Calu3 (cell line): Measurements from ENCODE around the gene STXBP2. TPM values are rescaled to one million over a fixed set of nuclear protein-coding genes. Genes with fewer than 3 reads are reported as not detected.

ENCODE experiments used
- BruUV-seq: library from RNA; stranded (reverse); fragments of 400-500 nt; replicated peaks from 2 replicates; lab custom pipeline; 2021; lab: Mats Ljungman, UMichigan
- CTCF ChIA-PET: fragments of 300-600 bp; sonication (Branson Sonifier 250); formaldehyde crosslinking; loops from one replicate; lab custom pipeline; 2022; ENCODE audit warnings: antibody characterized with exemption; lab: Charles Lee
- DNase-seq: peaks from one replicate; pipeline ENCODE4 v3.0.0; 2022
- H3K27ac Mint-ChIP-seq: one replicate; pipeline ENCODE4 v1.8.0; 2022; ENCODE audit warnings: mixed read lengths; ENCODE audit not compliant: unreplicated experiment
- H3K27me3 Mint-ChIP-seq: one replicate; pipeline ENCODE4 v1.8.0; 2022; ENCODE audit warnings: mixed read lengths; ENCODE audit not compliant: unreplicated experiment
- H3K36me3 Mint-ChIP-seq: one replicate; pipeline ENCODE4 v1.8.0; 2022; ENCODE audit warnings: mild to moderate bottlenecking, moderate library complexity, mixed read lengths; ENCODE audit not compliant: insufficient read depth, unreplicated experiment
- H3K4me1 Mint-ChIP-seq: one replicate; pipeline ENCODE4 v1.8.0; 2022; ENCODE audit warnings: mild to moderate bottlenecking, low read depth, mixed read lengths; ENCODE audit not compliant: unreplicated experiment
- H3K4me3 Mint-ChIP-seq: one replicate; pipeline ENCODE4 v1.8.0; 2022; ENCODE audit warnings: mild to moderate bottlenecking, low read depth, moderate library complexity, mixed read lengths; ENCODE audit not compliant: unreplicated experiment
- H3K9me3 Mint-ChIP-seq: one replicate; pipeline ENCODE4 v1.8.0; 2022; ENCODE audit warnings: low read depth, mixed read lengths; ENCODE audit not compliant: unreplicated experiment
- intact Hi-C: fragments of 100-400 bp; cut with micrococcal nuclease; formaldehyde crosslinking; loops from one replicate; pipeline ENCODE4 v1.10.0; 2022; ENCODE audit not compliant: unreplicated experiment
- total RNA-seq: library from RNA; stranded (reverse); gene quantifications from 2 replicates; pipeline ENCODE4 v1.2.3, GENCODE V29; 2022
- TF ChIP-seq, protein P1 (sequence below): fragments of 200-600 bp; IDR thresholded peaks from one replicate; pipeline ENCODE4 v1.8.0; 2022; ENCODE audit warnings: antibody characterized with exemption; ENCODE audit not compliant: unreplicated experiment

Gene STXBP2
- total RNA-seq, 1 experiment from 2014 or later = 132 TPM

DNA sequence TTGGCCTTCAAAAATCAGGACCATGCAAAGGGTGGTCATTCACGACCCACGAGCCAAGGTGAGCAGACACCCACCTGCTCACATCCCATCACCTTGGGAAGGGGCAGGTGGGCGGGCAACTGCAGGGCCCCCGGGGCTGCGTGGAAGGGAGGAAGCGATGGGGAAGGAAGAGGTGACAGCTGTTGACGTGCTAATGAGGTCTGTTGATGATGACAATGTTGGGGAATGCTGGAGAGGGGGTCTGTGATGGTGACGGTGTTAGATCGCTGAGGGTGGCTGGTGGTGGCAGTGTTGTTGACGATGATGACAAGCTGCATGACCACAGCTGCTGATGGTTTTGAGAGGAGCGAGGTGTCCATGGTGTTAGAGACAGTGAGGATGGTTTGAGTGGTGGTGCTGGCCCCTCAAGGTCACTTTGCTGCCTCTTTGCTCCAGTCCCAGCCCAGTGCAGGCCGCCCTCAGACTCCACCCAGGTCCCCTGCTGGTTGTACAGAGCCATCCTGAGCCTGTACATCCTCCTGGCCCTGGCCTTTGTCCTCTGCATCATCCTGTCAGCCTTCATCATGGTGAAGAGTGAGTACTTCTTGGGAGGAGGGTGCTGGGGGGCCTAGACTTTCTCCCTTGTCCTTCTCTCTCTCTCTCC lies 40.9 kb downstream of the STXBP2 start:
- BruUV-seq = no TSS peak
- no peak overlapping the region for H3K27ac Mint-ChIP-seq
- no peak overlapping the region for H3K4me3 Mint-ChIP-seq
- intact Hi-C loops = no loop called here
- no peaks in the 10 kb centered on the region for H3K9me3 Mint-ChIP-seq
- TF ChIP-seq, protein P1, sequence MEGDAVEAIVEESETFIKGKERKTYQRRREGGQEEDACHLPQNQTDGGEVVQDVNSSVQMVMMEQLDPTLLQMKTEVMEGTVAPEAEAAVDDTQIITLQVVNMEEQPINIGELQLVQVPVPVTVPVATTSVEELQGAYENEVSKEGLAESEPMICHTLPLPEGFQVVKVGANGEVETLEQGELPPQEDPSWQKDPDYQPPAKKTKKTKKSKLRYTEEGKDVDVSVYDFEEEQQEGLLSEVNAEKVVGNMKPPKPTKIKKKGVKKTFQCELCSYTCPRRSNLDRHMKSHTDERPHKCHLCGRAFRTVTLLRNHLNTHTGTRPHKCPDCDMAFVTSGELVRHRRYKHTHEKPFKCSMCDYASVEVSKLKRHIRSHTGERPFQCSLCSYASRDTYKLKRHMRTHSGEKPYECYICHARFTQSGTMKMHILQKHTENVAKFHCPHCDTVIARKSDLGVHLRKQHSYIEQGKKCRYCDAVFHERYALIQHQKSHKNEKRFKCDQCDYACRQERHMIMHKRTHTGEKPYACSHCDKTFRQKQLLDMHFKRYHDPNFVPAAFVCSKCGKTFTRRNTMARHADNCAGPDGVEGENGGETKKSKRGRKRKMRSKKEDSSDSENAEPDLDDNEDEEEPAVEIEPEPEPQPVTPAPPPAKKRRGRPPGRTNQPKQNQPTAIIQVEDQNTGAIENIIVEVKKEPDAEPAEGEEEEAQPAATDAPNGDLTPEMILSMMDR = no peak
- H3K36me3 Mint-ChIP-seq = peaks cover 17% of the 10 kb centered on the region
- peaks cover 65% of the 10 kb centered on the region for H3K27me3 Mint-ChIP-seq
- CTCF ChIA-PET = interaction anchor here (1.3 kb wide), 1 partner anchor 109 kb away, joined by 11 read pairs; no protein-coding TSS in a partner anchor
- H3K4me1 Mint-ChIP-seq = no peaks in the 10 kb centered on the region
- no peak for DNase-seq

DNA sequence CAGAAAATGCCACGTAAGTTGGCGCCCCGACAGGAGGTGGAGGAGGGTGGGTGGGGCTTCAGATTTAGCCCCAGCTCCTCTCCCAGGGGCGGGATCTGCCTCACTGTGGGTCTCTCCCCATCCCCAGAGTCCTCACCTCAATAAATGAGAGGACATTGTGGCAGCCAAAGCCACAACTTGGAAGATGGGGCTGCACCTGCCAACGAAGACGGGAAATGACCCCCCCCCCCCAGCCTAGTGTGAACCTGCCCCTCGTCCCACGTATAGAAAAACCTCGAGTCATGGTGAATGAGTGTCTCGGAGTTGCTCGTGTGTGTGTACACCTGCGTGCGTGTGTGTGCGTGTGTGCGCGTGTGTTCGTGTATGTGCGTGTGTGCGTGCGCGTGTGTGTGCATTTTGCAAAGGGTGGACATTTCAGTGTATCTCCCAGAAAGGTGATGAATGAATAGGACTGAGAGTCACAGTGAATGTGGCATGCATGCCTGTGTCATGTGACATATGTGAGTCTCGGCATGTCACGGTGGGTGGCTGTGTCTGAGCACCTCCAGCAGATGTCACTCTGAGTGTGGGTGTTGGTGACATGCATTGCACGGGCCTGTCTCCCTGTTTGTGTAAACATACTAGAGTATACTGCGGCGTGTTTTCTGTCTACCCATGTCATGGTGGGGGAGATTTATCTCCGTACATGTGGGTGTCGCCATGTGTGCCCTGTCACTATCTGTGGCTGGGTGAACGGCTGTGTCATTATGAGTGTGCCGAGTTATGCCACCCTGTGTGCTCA lies 42.3 kb downstream of the STXBP2 start:
- DNase-seq = peak; percentile 23

DNA sequence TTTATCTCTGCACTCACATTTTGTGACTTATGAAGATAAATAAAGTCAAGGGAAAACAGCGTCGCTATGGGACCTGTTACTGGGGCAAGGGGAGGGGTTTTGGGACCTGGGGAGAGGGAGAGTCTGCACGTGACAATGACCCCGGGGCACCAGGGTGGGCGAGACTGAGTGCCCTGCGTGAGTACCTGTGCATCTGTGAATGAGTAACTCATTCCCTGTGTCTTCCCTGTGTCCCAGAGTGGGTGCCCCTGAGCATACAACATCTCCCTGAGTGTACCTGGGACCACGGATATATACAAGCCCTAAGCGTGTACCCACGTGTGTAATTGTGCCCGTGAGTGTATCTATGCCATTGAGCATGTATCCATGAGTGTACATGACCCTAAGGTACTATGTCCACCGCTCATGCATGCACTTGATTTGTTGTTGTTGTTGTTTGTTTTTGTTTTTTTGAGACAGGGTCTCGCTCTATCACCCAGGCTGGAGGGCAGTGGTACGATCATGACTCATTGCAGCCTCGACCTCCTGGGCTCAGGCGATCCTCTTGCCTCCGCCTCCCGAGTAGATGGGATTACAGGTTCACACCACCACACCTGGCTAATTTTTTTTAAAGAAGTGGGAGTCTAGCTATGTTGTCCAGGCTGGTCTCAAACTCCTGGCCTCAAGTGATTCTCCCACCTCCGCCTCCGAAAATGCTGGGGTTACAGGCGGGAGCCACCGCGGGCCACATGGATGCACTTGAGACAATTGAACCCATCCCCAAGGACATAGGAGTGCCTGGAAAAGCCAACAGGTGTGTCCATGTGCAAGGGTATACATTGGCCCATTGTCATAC lies 43.1 kb downstream of the STXBP2 start:
- no peaks in the 10 kb centered on the region for H3K4me1 Mint-ChIP-seq
- DNase-seq = no peak
- CTCF ChIA-PET = interaction anchor here (0.8 to 2.1 kb wide), 7 partner anchors 31 to 120 kb away, joined by 3 to 51 read pairs (median 4); partner anchors contain the start of genes PET100 and XAB2
- peaks cover 48% of the 10 kb centered on the region for H3K27me3 Mint-ChIP-seq
- BruUV-seq = no TSS peak
- H3K36me3 Mint-ChIP-seq = peaks cover 25% of the 10 kb centered on the region
- TF ChIP-seq, protein P1 = no peak
- no peaks in the 10 kb centered on the region for H3K9me3 Mint-ChIP-seq
- H3K27ac Mint-ChIP-seq = no peak overlapping the region
- H3K4me3 Mint-ChIP-seq = peak overlapping the region; percentile 85
- intact Hi-C loops = loop anchor here (2.0 kb wide), 2 partner anchors 111 to 119 kb away; no protein-coding TSS in a partner anchor

More for the DNA sequence above, 42.3 kb downstream of the STXBP2 start:
- no TSS peak for BruUV-seq
- Mint-ChIP-seq H3K27me3 (peaks cover 51% of the 10 kb centered on the region), H3K9me3 (no peaks in the 10 kb centered on the region), H3K4me1 (no peaks in the 10 kb centered on the region), H3K36me3 (peaks cover 22% of the 10 kb centered on the region), H3K4me3 (no peak overlapping the region), H3K27ac (no peak overlapping the region)
- TF ChIP-seq, protein P1 = no peak
- CTCF ChIA-PET = no interaction called here
- intact Hi-C loops = no loop called here
